M059J (cell line): ENCODE measurements around the gene FHL2. TPM values are rescaled to one million over a fixed set of nuclear protein-coding genes. Genes with fewer than 3 reads are reported as not detected.

Experiments used
- DNase-seq: peaks from one replicate; pipeline ENCODE4 v3.0.0-alpha.2; 2012; ENCODE audit warnings: low read depth
- total RNA-seq: library from RNA; depleted of rRNA; stranded (reverse); fragments of >200 nt; shearing (Covaris generic); gene quantifications from 2 replicates; pipeline ENCODE4 v1.2.3, GENCODE V29; 2014; rRNA removed

Gene FHL2
- total RNA-seq, 1 experiment from 2014 or later: 164 TPM

- no peak for DNase-seq
These were observed 80.9 kb downstream of the FHL2 start for GRCh38 chr2:105317937-105318336.

GRCh38 chr2:105315314-105315713 is 83.5 kb downstream of the FHL2 start:
- no peak for DNase-seq

GRCh38 chr2:105313877-105314276 is 85.0 kb downstream of the FHL2 start:
- DNase-seq: no peak

Other genes with a start within 250 kb of the FHL2 start
- not detected in 2 replicates for gene GPR45, start 157.3 kb downstream of the FHL2 start, total RNA-seq
- 13.6 and 22.0 TPM in 2 replicates for gene TGFBRAP1, start 69.3 kb downstream of the FHL2 start, total RNA-seq
- 19.2 and 22.0 TPM in 2 replicates for gene C2orf49, start 61.5 kb downstream of the FHL2 start, total RNA-seq